WTC11 (cell line): ENCODE data around the gene TPRX2. TPM values are rescaled to one million over a fixed set of nuclear protein-coding genes. Genes with fewer than 3 reads are reported as not detected.

Experiments used
- ATAC-seq: fragments of 200-7000 bp; cut with Tn5 transposase; 2 replicates; pipeline ENCODE4 v1.10.0; 2021; ENCODE audit warnings: mild to moderate bottlenecking, moderate library complexity
- CTCF ChIA-PET: fragments of 300-600 bp; sonication (Branson Sonifier 250); formaldehyde crosslinking; loops from one replicate; lab custom pipeline; 2021; ENCODE audit warnings: antibody characterized with exemption; lab: Charles Lee
- POLR2A ChIA-PET: fragments of 350-600 bp; sonication (Branson Sonifier 250); formaldehyde crosslinking; loops from one replicate; lab custom pipeline; 2021; ENCODE audit warnings: antibody characterized with exemption; lab: Charles Lee
- DNase-seq: peaks from one replicate; pipeline ENCODE4 v3.0.0; 2021; ENCODE audit warnings: low spot score
- H3K27ac Mint-ChIP-seq: 2 replicates; pipeline ENCODE4 v1.8.0; 2021; ENCODE audit warnings: mixed read lengths
- H3K27me3 Mint-ChIP-seq: 2 replicates; pipeline ENCODE4 v1.8.0; 2021; ENCODE audit warnings: low read depth, mild to moderate bottlenecking, moderate library complexity, mixed read lengths
- H3K36me3 Mint-ChIP-seq: 2 replicates; pipeline ENCODE4 v1.8.0; 2021; ENCODE audit warnings: mixed read lengths
- H3K4me1 Mint-ChIP-seq: 2 replicates; pipeline ENCODE4 v1.8.0; 2022; ENCODE audit warnings: mixed read lengths
- H3K4me3 Mint-ChIP-seq: 2 replicates; pipeline ENCODE4 v1.8.0; 2021; ENCODE audit warnings: mild to moderate bottlenecking, moderate library complexity, mixed read lengths
- H3K9me3 Mint-ChIP-seq: 2 replicates; pipeline ENCODE4 v1.8.0; 2021; ENCODE audit warnings: mixed read lengths
- ATF1 ChIP-seq: sonication (generic); formaldehyde crosslinking; IDR thresholded peaks from 2 replicates; pipeline ENCODE4 v1.8.1; 2023; ENCODE audit warnings: mild to moderate bottlenecking, moderate library complexity, missing genetic modification reagents
- ELF4 ChIP-seq: sonication (generic); formaldehyde crosslinking; IDR thresholded peaks from 2 replicates; pipeline ENCODE4 v1.8.1; 2022; ENCODE audit warnings: low read depth, mild to moderate bottlenecking, moderate library complexity, missing genetic modification reagents
- ESRRA ChIP-seq: sonication (generic); formaldehyde crosslinking; IDR thresholded peaks from 2 replicates; pipeline ENCODE4 v1.8.1; 2022; ENCODE audit warnings: mild to moderate bottlenecking, missing genetic modification reagents, borderline replicate concordance
- FOXP4 ChIP-seq: sonication (generic); formaldehyde crosslinking; IDR thresholded peaks from 2 replicates; pipeline ENCODE4 v1.8.0; 2022; ENCODE audit warnings: mild to moderate bottlenecking, missing genetic modification reagents
- HMGA2 ChIP-seq: fragments of 250-450 bp; sonication (Bioruptor Pico); IDR thresholded peaks from 2 replicates; pipeline ENCODE4 v1.4.0; 2021; ENCODE audit warnings: mild to moderate bottlenecking, moderate library complexity
- JAZF1 ChIP-seq: fragments of 250-450 bp; sonication (Bioruptor Pico); IDR thresholded peaks from 2 replicates; pipeline ENCODE4 v1.9.0; 2021; ENCODE audit warnings: moderate library complexity, mild to moderate bottlenecking, inconsistent platforms
- JUN ChIP-seq: sonication (generic); formaldehyde crosslinking; IDR thresholded peaks from 2 replicates; pipeline ENCODE4 v1.8.0; 2023; ENCODE audit warnings: mild to moderate bottlenecking, missing genetic modification reagents
- NFATC4 ChIP-seq: fragments of 250-450 bp; sonication (Bioruptor Pico); IDR thresholded peaks from 2 replicates; pipeline ENCODE4 v1.9.0; 2021; ENCODE audit warnings: mild to moderate bottlenecking
- NFYB ChIP-seq: sonication (generic); formaldehyde crosslinking; conservative IDR thresholded peaks from 2 replicates; pipeline ENCODE4 v1.8.0; 2022; ENCODE audit warnings: low read depth, missing genetic modification reagents
- NR3C1 ChIP-seq: sonication (generic); formaldehyde crosslinking; conservative IDR thresholded peaks from 2 replicates; pipeline ENCODE4 v1.8.1; 2023; ENCODE audit warnings: low read depth, mild to moderate bottlenecking, missing genetic modification reagents
- PRRX2 ChIP-seq: fragments of 250-450 bp; sonication (Bioruptor Pico); IDR thresholded peaks from 2 replicates; pipeline ENCODE4 v1.8.0; 2021; ENCODE audit warnings: mild to moderate bottlenecking
- TEAD1 ChIP-seq: sonication (generic); formaldehyde crosslinking; IDR thresholded peaks from 2 replicates; pipeline ENCODE4 v1.8.0; 2022; ENCODE audit warnings: mild to moderate bottlenecking, missing genetic modification reagents
- ZMAT4 ChIP-seq: fragments of 250-450 bp; sonication (Bioruptor Pico); IDR thresholded peaks from 2 replicates; pipeline ENCODE4 v1.9.0; 2021; ENCODE audit warnings: mild to moderate bottlenecking
- ZNF416 ChIP-seq: fragments of 250-450 bp; sonication (Bioruptor Pico); IDR thresholded peaks from 2 replicates; pipeline ENCODE4 v1.9.0; 2021; ENCODE audit warnings: mild to moderate bottlenecking, inconsistent platforms
- ZNF423 ChIP-seq: fragments of 250-450 bp; sonication (Bioruptor Pico); IDR thresholded peaks from 2 replicates; pipeline ENCODE4 v2.1.2; 2022; ENCODE audit warnings: mild to moderate bottlenecking, moderate library complexity
- total RNA-seq: library from RNA; stranded (reverse); gene quantifications from 3 replicates; pipeline ENCODE4 v1.2.3, GENCODE V29; 2021
- TF ChIP-seq, protein P1 (sequence below): sonication (generic); formaldehyde crosslinking; IDR thresholded peaks from 2 replicates; pipeline ENCODE4 v1.8.0; 2022; ENCODE audit warnings: missing genetic modification reagents

Gene TPRX2
- total RNA-seq, 1 experiment from 2014 or later: not detected

- no peak for TF ChIP-seq HMGA2 (CRISPR knock-in tag)
- no peak for TF ChIP-seq ESRRA (CRISPR knock-in tag)
- no peak for TF ChIP-seq NR3C1 (CRISPR knock-in tag)
- no peak for TF ChIP-seq ZNF416 (CRISPR knock-in tag)
- TF ChIP-seq TEAD1 (CRISPR knock-in tag): no peak
- no peak for TF ChIP-seq ZMAT4 (CRISPR knock-in tag)
- TF ChIP-seq PRRX2 (CRISPR knock-in tag): no peak
Measured at GRCh38 chr19:47891923-47892666, 33.1 kb downstream of the TPRX2 start (continued).

DNA sequence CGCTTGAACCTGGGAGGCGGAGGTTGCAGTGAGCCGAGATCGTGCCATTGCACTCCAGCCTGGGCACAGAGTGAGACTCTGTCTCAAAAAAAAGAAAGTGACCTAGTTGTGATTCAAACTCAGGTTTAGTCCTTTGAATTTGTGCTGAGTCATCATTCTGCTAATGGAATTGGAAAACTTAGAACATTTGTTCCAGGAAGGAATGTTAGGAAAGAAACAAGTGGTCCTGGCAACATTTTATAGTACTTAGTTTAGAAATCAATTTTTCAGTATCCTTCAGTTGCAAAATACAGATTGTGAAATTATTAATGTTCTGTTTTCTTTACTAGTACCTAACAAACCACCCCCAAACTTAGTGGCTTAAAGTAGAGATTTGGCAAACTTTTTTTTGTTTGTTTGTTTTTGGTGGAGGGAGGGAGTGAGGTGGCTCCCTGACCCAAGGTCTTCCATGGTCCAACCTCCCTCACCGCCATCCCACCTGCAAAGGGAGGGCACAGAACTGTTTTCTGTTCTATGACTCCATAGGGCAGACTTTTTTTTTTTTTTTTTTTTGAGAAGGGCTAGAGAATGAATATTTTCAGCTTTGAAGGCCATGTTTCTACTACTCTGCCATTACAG lies 36.2 kb downstream of the TPRX2 start:
- peaks cover 16% of the 10 kb centered on the region for H3K36me3 Mint-ChIP-seq
- POLR2A ChIA-PET: no interaction called here
- H3K4me3 Mint-ChIP-seq: no peak overlapping the region
- ATAC-seq (no peak), DNase-seq (no peak)
- CTCF ChIA-PET: interaction anchor here (0.6 kb wide), 1 partner anchor 129 kb away, joined by 3 read pairs; no protein-coding TSS in a partner anchor
- no peak for TF ChIP-seq TEAD1 (CRISPR knock-in tag)
- no peak for TF ChIP-seq ZNF416 (CRISPR knock-in tag)
- TF ChIP-seq ZNF423 (CRISPR knock-in tag): no peak
- TF ChIP-seq NR3C1 (CRISPR knock-in tag): no peak
- no peak for TF ChIP-seq JAZF1 (CRISPR knock-in tag)
- TF ChIP-seq NFATC4 (CRISPR knock-in tag): no peak
- TF ChIP-seq ESRRA (CRISPR knock-in tag): no peak
- TF ChIP-seq, protein P1, sequence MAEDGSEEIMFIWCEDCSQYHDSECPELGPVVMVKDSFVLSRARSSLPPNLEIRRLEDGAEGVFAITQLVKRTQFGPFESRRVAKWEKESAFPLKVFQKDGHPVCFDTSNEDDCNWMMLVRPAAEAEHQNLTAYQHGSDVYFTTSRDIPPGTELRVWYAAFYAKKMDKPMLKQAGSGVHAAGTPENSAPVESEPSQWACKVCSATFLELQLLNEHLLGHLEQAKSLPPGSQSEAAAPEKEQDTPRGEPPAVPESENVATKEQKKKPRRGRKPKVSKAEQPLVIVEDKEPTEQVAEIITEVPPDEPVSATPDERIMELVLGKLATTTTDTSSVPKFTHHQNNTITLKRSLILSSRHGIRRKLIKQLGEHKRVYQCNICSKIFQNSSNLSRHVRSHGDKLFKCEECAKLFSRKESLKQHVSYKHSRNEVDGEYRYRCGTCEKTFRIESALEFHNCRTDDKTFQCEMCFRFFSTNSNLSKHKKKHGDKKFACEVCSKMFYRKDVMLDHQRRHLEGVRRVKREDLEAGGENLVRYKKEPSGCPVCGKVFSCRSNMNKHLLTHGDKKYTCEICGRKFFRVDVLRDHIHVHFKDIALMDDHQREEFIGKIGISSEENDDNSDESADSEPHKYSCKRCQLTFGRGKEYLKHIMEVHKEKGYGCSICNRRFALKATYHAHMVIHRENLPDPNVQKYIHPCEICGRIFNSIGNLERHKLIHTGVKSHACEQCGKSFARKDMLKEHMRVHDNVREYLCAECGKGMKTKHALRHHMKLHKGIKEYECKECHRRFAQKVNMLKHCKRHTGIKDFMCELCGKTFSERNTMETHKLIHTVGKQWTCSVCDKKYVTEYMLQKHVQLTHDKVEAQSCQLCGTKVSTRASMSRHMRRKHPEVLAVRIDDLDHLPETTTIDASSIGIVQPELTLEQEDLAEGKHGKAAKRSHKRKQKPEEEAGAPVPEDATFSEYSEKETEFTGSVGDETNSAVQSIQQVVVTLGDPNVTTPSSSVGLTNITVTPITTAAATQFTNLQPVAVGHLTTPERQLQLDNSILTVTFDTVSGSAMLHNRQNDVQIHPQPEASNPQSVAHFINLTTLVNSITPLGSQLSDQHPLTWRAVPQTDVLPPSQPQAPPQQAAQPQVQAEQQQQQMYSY (CRISPR knock-in tag): no peak
- no peak for TF ChIP-seq FOXP4
- peaks cover 3% of the 10 kb centered on the region; the same call in 1 of the 2 replicates for H3K4me1 Mint-ChIP-seq
- H3K27me3 Mint-ChIP-seq: no peaks in the 10 kb centered on the region
- no peak overlapping the region for H3K27ac Mint-ChIP-seq
- peaks cover 18% of the 10 kb centered on the region for H3K9me3 Mint-ChIP-seq

- POLR2A ChIA-PET: no interaction called here
- TF ChIP-seq JUN (CRISPR knock-in tag): no peak
- TF ChIP-seq ATF1 (CRISPR knock-in tag): no peak
- TF ChIP-seq ELF4 (CRISPR knock-in tag): no peak
- no peak for TF ChIP-seq NFYB (CRISPR knock-in tag)
- DNase-seq (no peak), ATAC-seq (no peak)
- Mint-ChIP-seq H3K27me3 (no peaks in the 10 kb centered on the region), H3K9me3 (peaks cover 18% of the 10 kb centered on the region), H3K4me3 (no peak overlapping the region), H3K27ac (no peak overlapping the region), H3K36me3 (peaks cover 16% of the 10 kb centered on the region), H3K4me1 (peaks cover 3% of the 10 kb centered on the region; the same call in 1 of the 2 replicates)
- CTCF ChIA-PET: interaction anchor here (0.6 kb wide), 1 partner anchor 130 kb away, joined by 3 read pairs; no protein-coding TSS in a partner anchor
Measured at GRCh38 chr19:47896019-47896418, 37.0 kb downstream of the TPRX2 start.
